GM13977 (cell line): ENCODE data around the gene SEZ6.

Source experiments
- DNase-seq: peaks from one replicate; pipeline ENCODE4 v3.0.0; 2012; ENCODE audit warnings: low spot score
- in situ Hi-C: fragments of 300-500 bp; cut with MboI; formaldehyde crosslinking; loops from one replicate; pipeline ENCODE4 v1.12.0; 2022; ENCODE audit warnings: low sequenced_read_pairs, low pct_unique_long_range_greater_than_20kb, mixed read lengths, inconsistent platforms; ENCODE audit not compliant: unreplicated experiment
- TF ChIP-seq, protein P1 (sequence below): IDR thresholded peaks from 2 replicates; pipeline ENCODE4 v1.5.1; 2012; ENCODE audit warnings: mild to moderate bottlenecking, control low read depth; ENCODE audit not compliant: insufficient read depth; ENCODE audit errors: extremely low read depth, missing control alignments

The SEZ6 gene

DNA sequence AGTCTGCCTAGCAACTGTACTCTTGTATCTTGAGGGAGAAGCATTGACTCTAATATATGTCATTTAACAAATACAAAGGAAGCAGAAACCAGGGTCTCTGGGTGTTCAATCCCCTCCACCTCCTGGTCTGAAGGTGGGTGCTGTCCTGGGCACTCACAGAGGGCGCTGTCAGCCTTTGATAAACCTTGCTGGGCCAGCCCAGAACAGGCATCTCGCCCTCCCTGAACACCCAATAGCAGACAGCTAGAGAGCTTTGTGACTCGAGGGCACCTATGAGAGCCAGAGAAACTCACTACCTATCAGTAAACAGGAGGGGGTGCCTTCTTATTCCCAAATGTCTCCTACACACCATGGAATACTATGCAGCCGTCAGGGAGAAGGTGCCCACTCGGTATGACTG is 30.8 kb upstream of the SEZ6 start:
- in situ Hi-C loops: no loop called here
- DNase-seq: no peak

DNA sequence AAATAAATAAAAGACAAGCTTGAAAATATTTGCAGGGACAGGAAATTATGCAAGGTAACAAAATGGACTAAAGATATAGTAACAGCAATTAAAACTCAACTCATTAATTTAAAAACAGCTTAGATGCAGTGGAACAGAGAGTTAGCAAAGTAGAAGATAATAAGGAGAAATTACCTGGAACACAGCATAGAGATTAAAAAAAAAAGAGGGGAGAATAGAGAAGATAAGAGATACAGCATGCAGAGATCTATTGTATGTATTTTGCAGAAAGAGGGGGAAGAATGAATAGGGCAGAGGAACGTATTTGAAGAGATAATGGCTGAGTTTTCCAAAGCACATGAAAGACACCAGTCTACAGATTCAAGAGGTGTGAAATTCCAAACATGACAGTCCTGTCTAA is 28.7 kb upstream of the SEZ6 start:
- in situ Hi-C loops: no loop called here
- TF ChIP-seq, protein P1, sequence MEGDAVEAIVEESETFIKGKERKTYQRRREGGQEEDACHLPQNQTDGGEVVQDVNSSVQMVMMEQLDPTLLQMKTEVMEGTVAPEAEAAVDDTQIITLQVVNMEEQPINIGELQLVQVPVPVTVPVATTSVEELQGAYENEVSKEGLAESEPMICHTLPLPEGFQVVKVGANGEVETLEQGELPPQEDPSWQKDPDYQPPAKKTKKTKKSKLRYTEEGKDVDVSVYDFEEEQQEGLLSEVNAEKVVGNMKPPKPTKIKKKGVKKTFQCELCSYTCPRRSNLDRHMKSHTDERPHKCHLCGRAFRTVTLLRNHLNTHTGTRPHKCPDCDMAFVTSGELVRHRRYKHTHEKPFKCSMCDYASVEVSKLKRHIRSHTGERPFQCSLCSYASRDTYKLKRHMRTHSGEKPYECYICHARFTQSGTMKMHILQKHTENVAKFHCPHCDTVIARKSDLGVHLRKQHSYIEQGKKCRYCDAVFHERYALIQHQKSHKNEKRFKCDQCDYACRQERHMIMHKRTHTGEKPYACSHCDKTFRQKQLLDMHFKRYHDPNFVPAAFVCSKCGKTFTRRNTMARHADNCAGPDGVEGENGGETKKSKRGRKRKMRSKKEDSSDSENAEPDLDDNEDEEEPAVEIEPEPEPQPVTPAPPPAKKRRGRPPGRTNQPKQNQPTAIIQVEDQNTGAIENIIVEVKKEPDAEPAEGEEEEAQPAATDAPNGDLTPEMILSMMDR: no peak
- DNase-seq: no peak

More for the DNA sequence above, 30.8 kb upstream of the SEZ6 start:
- TF ChIP-seq, protein P1: no peak

DNA sequence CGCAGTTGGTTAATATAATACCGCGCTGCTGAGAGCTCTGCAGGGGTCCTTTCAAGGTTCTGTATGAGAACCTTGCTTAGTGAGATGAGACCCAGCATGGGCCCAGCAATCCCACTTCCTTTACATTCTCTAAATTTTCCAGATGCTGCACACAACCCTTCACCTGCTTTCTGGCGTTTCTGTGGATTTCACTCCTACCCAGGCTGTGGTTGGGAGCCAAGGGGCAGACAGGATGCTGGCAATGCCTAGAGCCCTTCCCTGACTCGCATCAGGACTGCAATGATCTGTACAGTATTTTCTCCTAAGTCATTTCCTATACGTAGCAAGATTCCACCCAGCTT is 27.0 kb upstream of the SEZ6 start:
- in situ Hi-C loops: no loop called here
- TF ChIP-seq, protein P1: no peak
- DNase-seq: no peak

DNA sequence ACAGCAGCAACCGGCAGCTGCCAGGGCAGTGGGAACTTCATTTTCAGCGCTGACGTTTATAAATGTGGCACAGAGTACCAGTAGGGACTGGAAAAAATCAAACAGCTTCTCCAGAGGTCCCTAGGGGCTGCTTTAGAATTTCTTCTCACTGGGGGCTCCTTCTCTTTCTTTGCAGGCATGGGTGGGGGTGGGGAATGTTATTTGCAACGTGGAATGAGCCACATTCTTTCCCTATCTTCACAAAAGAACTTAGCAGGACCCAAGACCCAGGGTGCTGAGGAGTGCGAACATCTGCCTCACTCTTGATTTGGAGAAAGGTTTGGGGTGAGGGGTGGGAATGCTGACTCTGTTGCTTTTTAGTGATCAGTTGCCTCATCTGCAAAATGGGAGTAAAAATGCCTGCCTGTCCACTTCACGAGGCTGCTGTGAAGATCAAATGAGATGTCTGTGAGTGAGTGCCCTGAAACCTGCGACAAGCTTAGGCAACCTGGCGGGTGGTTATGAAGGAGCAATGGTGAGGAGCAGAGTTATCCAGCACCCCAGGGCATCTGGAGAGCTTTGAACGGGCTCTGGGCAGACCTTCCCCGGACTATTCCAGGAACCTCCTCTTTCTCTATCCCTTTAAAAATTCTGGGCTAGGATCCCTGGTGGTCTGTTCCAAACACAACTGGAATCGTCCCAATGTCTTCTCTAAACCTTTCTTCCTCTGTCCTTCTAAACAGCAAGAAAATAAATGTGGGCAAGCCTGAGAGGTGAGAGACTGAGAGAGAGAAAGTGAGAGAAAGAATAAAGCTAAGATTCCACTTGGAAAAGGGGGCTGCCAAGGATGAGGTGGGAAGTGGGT is 26.4 kb upstream of the SEZ6 start:
- no peak for DNase-seq
- in situ Hi-C loops: no loop called here
- TF ChIP-seq, protein P1: no peak

DNA sequence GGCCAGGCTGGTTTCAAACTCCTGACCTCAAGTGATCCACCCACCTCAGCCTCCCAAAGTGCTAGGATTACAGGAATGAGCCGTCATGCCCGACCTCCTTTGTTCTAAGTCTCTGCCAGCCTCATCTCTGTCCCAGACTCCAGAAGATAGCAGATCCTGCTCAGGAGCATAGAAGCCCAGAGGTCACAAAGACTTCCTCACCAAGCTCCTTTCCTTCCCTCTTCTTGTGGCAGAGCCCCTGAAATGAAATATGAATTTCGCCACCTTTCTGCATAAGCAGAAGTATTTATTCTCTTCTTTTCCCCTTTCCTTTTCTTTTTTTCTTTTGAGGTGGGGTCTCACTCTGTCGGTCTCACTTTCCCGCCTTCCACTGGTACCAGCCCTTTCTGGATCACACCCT is 25.7 kb upstream of the SEZ6 start:
- in situ Hi-C loops: no loop called here
- DNase-seq: no peak

DNA sequence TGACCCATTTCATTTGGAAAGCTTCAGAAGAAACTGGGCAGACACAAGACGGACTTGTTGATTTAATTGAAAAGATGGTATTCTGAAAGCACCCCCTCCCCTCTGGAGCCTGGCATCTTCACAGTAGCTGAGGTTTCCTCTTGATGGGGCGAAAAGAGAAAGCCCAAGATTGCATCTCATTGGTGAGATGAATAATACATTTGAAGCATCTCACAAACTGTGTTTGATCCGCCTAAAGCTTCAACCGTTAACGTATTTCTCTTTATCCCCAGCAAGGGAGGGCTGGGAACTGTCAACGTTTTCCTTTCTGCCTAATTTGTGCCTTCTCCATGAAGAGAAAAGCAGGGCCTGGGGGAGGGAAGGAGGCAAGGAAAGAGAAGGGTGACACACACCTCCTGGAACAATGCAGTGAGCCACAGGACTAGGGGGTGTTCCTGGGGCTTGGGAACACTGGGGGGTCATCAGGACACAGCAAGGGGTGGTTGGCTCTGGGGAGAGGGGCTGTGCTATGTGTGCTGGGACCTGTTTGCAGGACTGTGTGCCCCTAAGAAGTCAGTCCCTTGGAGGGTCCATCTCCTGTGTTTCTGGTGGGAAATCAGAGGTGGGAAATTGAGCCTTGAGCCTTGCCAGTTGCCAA is 18.6 kb upstream of the SEZ6 start:
- TF ChIP-seq, protein P1: no peak
- in situ Hi-C loops: no loop called here
- no peak for DNase-seq

More for the DNA sequence above, 25.7 kb upstream of the SEZ6 start:
- TF ChIP-seq, protein P1: no peak
